HG02623 (cell line): ENCODE results near the gene GAB2.
A peak's percentile ranks its signal among the peaks of the same experiment; 100 is the strongest.
"Not testable (repeated sequence)": the region's sequence is repeated elsewhere in the genome, so short reads cannot be mapped to it uniquely, and the experiment has no call there.

Source experiments
- ATAC-seq: cut with Tn5 transposase; IDR thresholded peaks from one replicate; pipeline ENCODE4 v1.9.1; 2021; ENCODE audit warnings: moderate library complexity; ENCODE audit not compliant: unreplicated experiment

The GAB2 gene

GRCh38 chr11:78193806-78194205 lies 223.8 kb downstream of the GAB2 start:
- no peak for ATAC-seq

DNA sequence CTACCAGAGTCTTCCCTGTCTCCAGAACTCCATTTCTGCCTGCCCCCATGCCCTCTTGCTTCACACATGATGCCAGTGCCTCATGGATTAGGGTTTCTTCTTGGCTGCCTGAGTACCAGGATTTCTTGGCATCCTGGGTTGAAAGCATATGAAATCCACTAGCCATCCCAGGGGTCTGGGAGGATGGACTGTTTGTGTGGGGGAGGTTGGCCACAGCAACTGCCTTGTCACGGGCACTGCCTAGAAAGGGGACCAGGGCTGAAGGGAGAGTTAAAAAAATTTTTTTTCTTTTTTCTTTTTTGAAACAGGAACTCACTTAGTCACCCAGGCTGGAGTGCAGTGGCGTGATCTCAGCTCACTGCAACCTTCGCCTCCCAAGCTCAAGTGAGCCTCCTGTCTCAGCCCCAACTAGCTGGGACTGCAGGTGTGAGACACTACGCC lies 224.7 kb downstream of the GAB2 start:
- no peak for ATAC-seq

- no peak for ATAC-seq
Observed at GRCh38 chr11:78192223-78192719, 225.3 kb downstream of the GAB2 start.

DNA sequence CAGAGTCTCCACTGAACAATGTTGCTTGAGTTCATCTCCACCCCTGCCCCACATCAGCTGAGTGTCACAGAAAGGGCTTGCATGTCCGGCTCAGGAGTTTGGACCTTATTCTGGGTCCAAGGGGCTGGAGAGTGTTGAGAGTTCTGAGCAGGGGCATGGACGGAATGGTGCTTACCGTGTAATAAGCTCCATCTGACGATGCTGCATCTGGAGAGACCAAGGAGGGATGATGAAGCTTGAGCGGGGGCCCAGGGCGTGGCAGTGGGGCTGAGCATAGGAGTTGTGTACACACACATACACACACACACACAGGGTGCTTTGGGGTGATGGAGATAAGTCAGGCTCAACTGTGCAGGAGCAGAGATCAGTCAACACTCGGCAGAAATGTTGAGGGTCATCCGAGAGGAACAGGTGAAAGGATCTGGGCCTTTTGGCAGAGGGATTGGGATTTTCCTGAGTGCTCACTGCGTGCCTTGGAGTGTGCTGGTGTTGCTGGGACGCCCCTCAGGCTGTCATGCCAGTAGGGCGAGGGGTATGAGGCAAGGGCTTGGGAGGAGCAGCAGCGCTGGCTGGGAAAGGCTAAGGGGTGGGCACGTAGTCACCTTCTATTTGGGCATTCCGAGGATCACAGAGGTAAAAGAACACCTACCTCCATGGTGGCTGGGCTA lies 226.6 kb downstream of the GAB2 start:
- ATAC-seq: no peak

DNA sequence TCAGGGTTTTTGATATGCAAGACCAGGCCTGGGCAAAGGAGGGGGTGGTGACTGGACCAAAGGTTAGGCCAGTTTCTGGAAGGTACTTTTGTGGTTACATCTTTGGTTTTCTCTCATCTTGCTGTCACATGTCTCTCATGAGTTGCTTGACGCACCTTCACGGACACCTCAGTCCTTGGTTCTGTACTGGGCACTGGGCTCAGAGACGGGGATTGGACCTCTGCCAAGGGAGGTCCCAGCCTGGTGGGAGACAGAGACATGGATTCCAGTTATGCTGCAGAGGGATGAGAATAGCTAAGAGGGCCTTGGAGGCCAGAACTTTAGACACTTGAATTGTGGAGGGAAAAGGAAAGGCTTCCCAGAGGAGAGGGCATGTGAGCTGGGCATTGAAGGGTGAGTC lies 227.2 kb downstream of the GAB2 start:
- ATAC-seq: no peak

DNA sequence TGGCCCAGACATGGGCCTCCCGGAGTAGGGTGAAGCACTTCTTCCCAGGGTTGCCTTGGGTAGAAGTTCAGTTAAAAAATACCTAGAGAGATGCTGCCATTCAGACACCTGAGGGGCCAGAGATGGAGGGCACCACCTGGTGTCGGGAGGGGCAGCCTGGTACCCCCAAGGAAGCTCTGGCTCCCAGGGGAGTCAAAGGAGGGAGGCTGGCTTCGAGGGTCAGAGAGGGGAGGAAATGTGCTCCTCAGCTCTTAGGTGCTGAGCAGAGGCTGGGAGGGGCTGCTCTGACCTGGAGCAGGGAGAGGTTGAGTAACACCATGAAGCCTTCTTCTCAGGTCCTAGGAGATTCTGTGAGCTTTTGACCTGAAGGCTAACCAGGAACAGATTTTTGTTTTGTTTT lies 227.8 kb downstream of the GAB2 start:
- no peak for ATAC-seq

DNA sequence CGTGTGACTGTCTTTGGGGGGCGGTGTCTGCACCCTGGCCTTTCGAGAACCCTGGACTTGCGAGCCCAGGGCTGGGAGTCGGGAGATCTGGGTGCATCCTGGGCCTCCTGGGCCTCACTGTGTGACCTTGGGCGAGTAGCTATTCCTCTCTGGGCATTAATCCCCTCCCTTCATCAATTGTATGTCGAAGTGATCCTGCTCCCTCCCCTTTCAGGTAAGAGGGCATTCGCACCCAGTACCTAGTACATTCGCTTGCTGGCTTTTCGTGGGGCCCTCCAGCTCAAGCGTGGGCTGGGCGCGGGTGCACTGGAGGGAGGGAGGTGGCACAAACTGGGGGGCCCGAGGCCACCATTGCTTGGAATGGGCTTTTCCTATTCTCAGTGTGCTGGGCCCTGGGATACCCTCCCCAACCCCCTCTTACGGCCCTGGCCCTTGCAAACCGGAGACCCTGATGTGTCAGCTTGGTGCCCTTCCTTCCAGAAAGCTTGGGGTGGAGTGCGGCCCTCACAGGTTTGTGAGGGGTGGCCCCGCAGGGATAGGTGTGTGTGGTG lies 228.4 kb downstream of the GAB2 start:
- no peak for ATAC-seq

- peak; percentile 96 for ATAC-seq
Observed at GRCh38 chr11:78188286-78189173, 229.1 kb downstream of the GAB2 start, which contains the start of the genes KCTD21 and USP35. Gene KCTD21, minus strand, starts transcription at chr11:78188626. Its CDS starts 14,072 bp downstream, at chr11:78174554. Gene USP35, plus strand, starts transcription at chr11:78188919. Its CDS starts 7,327 bp downstream, at chr11:78196246.

DNA sequence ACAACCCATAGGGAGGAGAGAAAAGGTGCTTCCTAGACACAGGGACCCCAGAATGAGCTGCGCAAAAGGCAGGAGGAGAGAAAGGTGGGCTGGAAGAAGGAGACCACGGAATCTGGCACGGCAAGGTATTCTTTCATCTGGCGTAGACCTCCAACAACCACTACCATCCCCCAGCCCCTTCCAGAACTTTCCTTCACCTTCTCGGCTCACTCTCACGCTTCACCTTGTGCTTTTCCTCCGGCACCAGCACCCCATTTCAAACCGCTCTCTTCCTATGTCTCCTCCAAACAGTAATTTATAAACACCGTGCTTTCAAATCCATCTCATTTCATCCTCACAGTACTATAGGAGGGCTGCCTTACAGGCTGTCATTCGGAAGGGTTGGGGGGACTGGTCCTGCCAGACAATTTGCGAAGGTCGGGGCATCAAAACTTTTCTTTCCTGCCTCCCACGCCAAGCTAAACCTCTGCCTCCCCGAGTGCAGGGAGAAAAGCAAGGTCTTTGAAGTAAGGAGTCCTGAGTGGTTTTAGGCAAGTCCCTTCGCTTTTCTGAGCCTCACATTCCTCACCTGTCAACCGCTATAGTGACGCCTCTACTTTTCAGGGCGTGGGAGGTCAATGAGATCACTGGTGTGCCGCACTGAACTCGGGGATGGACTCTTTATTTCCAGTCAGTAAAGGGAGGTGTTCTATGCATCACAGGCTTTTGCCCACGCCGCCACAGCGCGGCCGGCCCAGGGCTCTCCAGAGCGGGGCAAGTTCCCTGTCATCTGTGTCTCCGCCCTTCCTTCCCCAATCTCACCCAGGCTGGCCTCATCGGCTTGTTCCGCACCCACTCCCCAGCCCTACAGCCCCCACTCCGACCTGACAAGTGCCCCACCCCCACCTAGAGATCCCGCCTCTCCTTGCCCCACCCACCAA lies 230.0 kb downstream of the GAB2 start:
- peak; percentile 14 for ATAC-seq

DNA sequence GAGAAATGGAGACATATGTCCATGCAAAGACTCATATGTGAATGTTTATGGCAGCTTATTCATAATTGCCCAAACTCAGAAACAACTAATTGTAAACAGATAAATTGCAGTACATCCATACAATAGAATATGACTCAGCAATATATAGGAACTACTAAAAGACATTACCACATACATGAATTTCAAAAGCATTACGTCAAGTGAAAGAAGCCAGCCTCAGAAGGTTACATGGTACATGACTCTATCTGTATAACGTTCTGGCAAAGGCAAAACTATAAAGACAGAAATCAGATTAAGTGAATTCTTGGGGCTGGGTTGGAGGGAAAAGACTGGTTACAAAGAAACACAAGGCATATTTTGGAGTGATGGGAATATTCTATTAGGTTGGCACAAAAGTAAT lies 236.4 kb downstream of the GAB2 start:
- ATAC-seq: no peak

GRCh38 chr11:78180751-78181150 lies 236.9 kb downstream of the GAB2 start:
- ATAC-seq: no peak

DNA sequence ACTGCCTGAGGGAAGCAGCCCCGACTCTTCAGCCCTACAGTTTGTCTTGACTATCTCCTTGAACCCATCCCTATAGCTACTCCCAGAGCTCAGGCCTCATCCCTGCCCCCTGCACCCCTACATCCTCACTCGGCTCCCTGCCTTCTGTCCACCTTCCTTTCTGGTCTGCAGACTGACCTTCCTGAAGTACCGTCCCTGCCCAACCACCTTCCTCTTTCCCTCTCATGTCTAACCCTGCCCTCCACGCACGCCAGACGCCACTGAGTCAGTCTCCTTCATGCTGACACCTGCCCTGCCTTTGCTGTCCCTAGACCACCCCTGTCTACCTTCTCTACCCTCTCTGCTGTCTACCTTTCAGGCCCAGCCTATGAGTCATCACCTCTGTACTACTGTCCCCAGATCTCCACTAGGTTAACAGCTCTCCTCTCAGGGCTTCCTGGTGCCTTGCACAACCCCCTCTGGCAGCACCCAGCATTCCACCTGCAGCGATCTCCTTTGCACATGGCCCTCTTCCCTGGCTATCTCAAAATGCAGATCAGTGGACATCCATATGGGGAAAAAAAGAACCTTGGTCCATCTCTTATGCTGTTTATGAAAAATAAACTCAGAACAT lies 238.1 kb downstream of the GAB2 start:
- no peak for ATAC-seq

- no peak for ATAC-seq
Observed at GRCh38 chr11:78177216-78177615, 240.4 kb downstream of the GAB2 start.

GRCh38 chr11:78176605-78177141 lies 240.9 kb downstream of the GAB2 start:
- ATAC-seq: no peak

- ATAC-seq: not testable (repeated sequence)
Observed at GRCh38 chr11:78175862-78176261, 241.8 kb downstream of the GAB2 start.

- ATAC-seq: no peak
Observed at GRCh38 chr11:78171951-78172350, 245.7 kb downstream of the GAB2 start.

- ATAC-seq: no peak
Observed at GRCh38 chr11:78170874-78171549, 246.6 kb downstream of the GAB2 start.

- ATAC-seq: no peak
Observed at GRCh38 chr11:78170413-78170812, 247.2 kb downstream of the GAB2 start.
